ENCODE results near the gene HHAT.
A peak's percentile ranks its signal among the peaks of the same experiment; 100 is the strongest.

Gene HHAT

GRCh38 chr1:210441028-210441427, 112.3 kb downstream of the HHAT start:
- TF ChIP-seq GATA3 (IDR thresholded peaks at IDR 0.05; ENCODE audit: low read depth, low read length) (no peak), GATA2 (IDR thresholded peaks at IDR 0.05; ENCODE audit: low read depth, low read length) (no peak)

- TF ChIP-seq GATA2 (IDR thresholded peaks at IDR 0.05; ENCODE audit: low read depth, low read length): no peak
- no peak for TF ChIP-seq GATA3 (IDR thresholded peaks at IDR 0.05; ENCODE audit: low read depth, low read length)
These were observed 116.8 kb downstream of the HHAT start for GRCh38 chr1:210445485-210445884.

GRCh38 chr1:210445931-210446330, 117.2 kb downstream of the HHAT start:
- TF ChIP-seq GATA3 (IDR thresholded peaks at IDR 0.05; ENCODE audit: low read depth, low read length) (no peak), GATA2 (IDR thresholded peaks at IDR 0.05; ENCODE audit: low read depth, low read length) (no peak)

GRCh38 chr1:210446479-210446878, 117.8 kb downstream of the HHAT start:
- no peak for TF ChIP-seq GATA2 (IDR thresholded peaks at IDR 0.05; ENCODE audit: low read depth, low read length)
- TF ChIP-seq GATA3 (IDR thresholded peaks at IDR 0.05; ENCODE audit: low read depth, low read length): no peak

- TF ChIP-seq GATA3 (IDR thresholded peaks at IDR 0.05; ENCODE audit: low read depth, low read length) (no peak), GATA2 (IDR thresholded peaks at IDR 0.05; ENCODE audit: low read depth, low read length) (no peak)
These were observed 118.9 kb downstream of the HHAT start for GRCh38 chr1:210447456-210448057.

- TF ChIP-seq GATA3 (IDR thresholded peaks at IDR 0.05; ENCODE audit: low read depth, low read length) (no peak), GATA2 (IDR thresholded peaks at IDR 0.05; ENCODE audit: low read depth, low read length) (no peak)
These were observed 119.7 kb downstream of the HHAT start for GRCh38 chr1:210448297-210448892.

- no peak for TF ChIP-seq GATA3 (IDR thresholded peaks at IDR 0.05; ENCODE audit: low read depth, low read length)
- no peak for TF ChIP-seq GATA2 (IDR thresholded peaks at IDR 0.05; ENCODE audit: low read depth, low read length)
These were observed 127.3 kb downstream of the HHAT start for GRCh38 chr1:210455840-210456603.

- TF ChIP-seq GATA3 (IDR thresholded peaks at IDR 0.05; ENCODE audit: low read depth, low read length) (no peak), GATA2 (IDR thresholded peaks at IDR 0.05; ENCODE audit: low read depth, low read length) (no peak)
These were observed 128.1 kb downstream of the HHAT start for GRCh38 chr1:210456731-210457255.

GRCh38 chr1:210457568-210457967, 128.9 kb downstream of the HHAT start:
- TF ChIP-seq GATA3 (IDR thresholded peaks at IDR 0.05; ENCODE audit: low read depth, low read length) (no peak), GATA2 (IDR thresholded peaks at IDR 0.05; ENCODE audit: low read depth, low read length) (no peak)

- TF ChIP-seq GATA3 (IDR thresholded peaks at IDR 0.05; ENCODE audit: low read depth, low read length) (no peak), GATA2 (IDR thresholded peaks at IDR 0.05; ENCODE audit: low read depth, low read length) (peak; percentile 29; the same call in 1 of the 2 replicates)
These were observed 135.9 kb downstream of the HHAT start for GRCh38 chr1:210464519-210465039.

GRCh38 chr1:210465150-210465549, 136.4 kb downstream of the HHAT start:
- TF ChIP-seq GATA2 (IDR thresholded peaks at IDR 0.05; ENCODE audit: low read depth, low read length): no peak
- no peak for TF ChIP-seq GATA3 (IDR thresholded peaks at IDR 0.05; ENCODE audit: low read depth, low read length)

GRCh38 chr1:210467440-210468043, 138.8 kb downstream of the HHAT start:
- TF ChIP-seq GATA3 (IDR thresholded peaks at IDR 0.05; ENCODE audit: low read depth, low read length) (peak; percentile 85), GATA2 (IDR thresholded peaks at IDR 0.05; ENCODE audit: low read depth, low read length) (peak; percentile 76)

- no peak for TF ChIP-seq GATA3 (IDR thresholded peaks at IDR 0.05; ENCODE audit: low read depth, low read length)
- no peak for TF ChIP-seq GATA2 (IDR thresholded peaks at IDR 0.05; ENCODE audit: low read depth, low read length)
These were observed 140.7 kb downstream of the HHAT start for GRCh38 chr1:210469441-210469840.

- TF ChIP-seq GATA3 (IDR thresholded peaks at IDR 0.05; ENCODE audit: low read depth, low read length) (no peak), GATA2 (IDR thresholded peaks at IDR 0.05; ENCODE audit: low read depth, low read length) (no peak)
These were observed 146.6 kb downstream of the HHAT start for GRCh38 chr1:210475321-210475720.

Measured in SH-SY5Y (cell line).